Hepatocyte (in vitro differentiated cells): Measurements from ENCODE around the gene NDFIP2.

Source experiments
- CTCF ChIP-seq: fragments of 200-600 bp; sonication (generic); IDR thresholded peaks from 2 replicates; pipeline ENCODE4 v1.5.1; 2016; ENCODE audit warnings: antibody characterized with exemption, mild to moderate bottlenecking; ENCODE audit not compliant: poor library complexity
- EZH2 ChIP-seq: fragments of 200-600 bp; sonication (generic); IDR thresholded peaks from 2 replicates; pipeline ENCODE4 v1.6.1; 2016; ENCODE audit warnings: antibody characterized with exemption, mild to moderate bottlenecking, borderline replicate concordance

DNA sequence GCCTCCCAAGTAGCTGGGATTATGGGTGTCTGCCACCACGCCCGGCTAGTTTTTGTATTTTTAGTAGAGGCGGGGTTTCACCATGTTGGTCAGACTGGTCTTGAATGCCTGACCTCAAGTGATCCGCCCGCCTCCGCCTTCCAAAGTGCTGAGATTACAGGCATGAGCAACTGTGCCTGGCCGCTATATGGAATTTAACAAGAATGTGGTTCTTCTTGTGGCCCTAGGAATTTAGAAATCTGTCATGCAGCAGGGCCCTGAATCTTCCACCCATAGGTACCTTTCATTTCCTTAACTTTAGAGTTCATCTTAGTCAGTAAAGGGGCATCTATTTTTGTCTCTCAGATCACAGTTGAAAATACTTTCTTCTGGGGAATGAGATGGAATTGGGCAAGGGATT is 25.6 kb upstream of the NDFIP2 start:
- TF ChIP-seq EZH2 (no peak), CTCF (no peak)
